Fibroblast of lung (primary cell): Measurements from ENCODE around the gene BICRA. TPM values are rescaled to one million over a fixed set of nuclear protein-coding genes. Genes with fewer than 3 reads are reported as not detected.

Source experiments
- DNase-seq, 2 donors: peaks; one replicate each; pipeline versions ENCODE4 v3.0.0 to v3.0.0-alpha.2; 2010; ENCODE audit warnings: low read depth in 2 of 2
- H2AFZ ChIP-seq: 2 replicates; pipeline ENCODE4 v1.5.1; 2012; ENCODE audit warnings: low read length, control low read depth, inconsistent platforms
- H3K27ac ChIP-seq: 2 replicates; pipeline ENCODE4 v1.5.1; 2011; ENCODE audit warnings: low read length, control low read depth; ENCODE audit not compliant: insufficient read depth
- H3K27me3 ChIP-seq: 2 replicates; pipeline ENCODE4 v1.5.1; 2011; ENCODE audit warnings: mild to moderate bottlenecking, low read length; ENCODE audit not compliant: control insufficient read depth, insufficient read depth
- H3K36me3 ChIP-seq: 2 replicates; pipeline ENCODE4 v1.5.1; 2011; ENCODE audit warnings: low read length; ENCODE audit not compliant: control insufficient read depth, insufficient read depth
- H3K4me1 ChIP-seq: 2 replicates; pipeline ENCODE4 v1.5.1; 2011; ENCODE audit warnings: low read length; ENCODE audit not compliant: control insufficient read depth, insufficient read depth; ENCODE audit errors: extremely low read depth
- H3K4me2 ChIP-seq: 2 replicates; pipeline ENCODE4 v1.5.1; 2011; ENCODE audit warnings: low read length, control low read depth; ENCODE audit not compliant: insufficient read depth; ENCODE audit errors: extremely low read depth
- H3K4me3 ChIP-seq, 4 experiments: fragments of 200-600 bp in 1 of 4; sonication (generic) in 1 of 4; replicated peaks in 1 of 4; 2 replicates each; pipeline ENCODE4 v1.5.1; 2011 to 2016; ENCODE audit warnings: low read length in 4 of 4, low read depth in 3 of 4, mild to moderate bottlenecking in 3 of 4, control low read depth in 2 of 4, inconsistent platforms in 1 of 4, mixed read lengths in 1 of 4; ENCODE audit not compliant: insufficient read depth in 1 of 4; ENCODE audit errors: control extremely low read depth in 1 of 4
- H3K79me2 ChIP-seq: 2 replicates; pipeline ENCODE4 v1.5.1; 2012; ENCODE audit warnings: mild to moderate bottlenecking, low read length, inconsistent platforms; ENCODE audit not compliant: control insufficient read depth, insufficient read depth
- H3K9ac ChIP-seq: 2 replicates; pipeline ENCODE4 v1.5.1; 2011; ENCODE audit warnings: mild to moderate bottlenecking, low read length, control low read depth; ENCODE audit not compliant: insufficient read depth
- H3K9me3 ChIP-seq: 2 replicates; pipeline ENCODE4 v1.5.1; 2012; ENCODE audit warnings: low read depth, low read length; ENCODE audit not compliant: control insufficient read depth, insufficient read depth
- H4K20me1 ChIP-seq: 2 replicates; pipeline ENCODE4 v1.5.1; 2011; ENCODE audit warnings: low read length; ENCODE audit not compliant: control insufficient read depth, insufficient read depth; ENCODE audit errors: extremely low read depth
- EZH2 ChIP-seq: IDR thresholded peaks from 2 replicates; pipeline ENCODE4 v1.5.1; 2012; ENCODE audit warnings: low read length, control low read depth, mild to moderate bottlenecking; ENCODE audit errors: missing control alignments
- polyA plus RNA-seq, 2 donors: library from polyadenylated mRNA; depleted of rRNA in 1 of 2; stranded (reverse) in 1 of 2; unstranded in 1 of 2; fragments of >200 nt; gene quantifications; 2 replicates each; pipeline ENCODE4 v1.2.1, GENCODE V29; 2011 to 2012; ENCODE audit warnings: missing spikeins in 1 of 2
- total RNA-seq: library from RNA; depleted of rRNA; stranded (reverse); fragments of >200 nt; gene quantifications from 2 replicates; pipeline ENCODE4 v1.2.1, GENCODE V29; 2014
- TF ChIP-seq, protein P1 (sequence below), 2 donors: IDR thresholded peaks in 1 of 2; conservative IDR thresholded peaks in 1 of 2; 1 replicate in 1 of 2; 2 replicates in 1 of 2; pipeline ENCODE4 v1.5.1; 2011 to 2012; ENCODE audit warnings: low read length in 2 of 2, control low read depth in 1 of 2, inconsistent platforms in 1 of 2, low read depth in 1 of 2, mild to moderate bottlenecking in 1 of 2

Gene BICRA
- total and polyA plus RNA-seq, 2 donors (not counting 1 experiment from before 2014, with no cell fraction given), result 0.44 to 3.8 TPM

DNA sequence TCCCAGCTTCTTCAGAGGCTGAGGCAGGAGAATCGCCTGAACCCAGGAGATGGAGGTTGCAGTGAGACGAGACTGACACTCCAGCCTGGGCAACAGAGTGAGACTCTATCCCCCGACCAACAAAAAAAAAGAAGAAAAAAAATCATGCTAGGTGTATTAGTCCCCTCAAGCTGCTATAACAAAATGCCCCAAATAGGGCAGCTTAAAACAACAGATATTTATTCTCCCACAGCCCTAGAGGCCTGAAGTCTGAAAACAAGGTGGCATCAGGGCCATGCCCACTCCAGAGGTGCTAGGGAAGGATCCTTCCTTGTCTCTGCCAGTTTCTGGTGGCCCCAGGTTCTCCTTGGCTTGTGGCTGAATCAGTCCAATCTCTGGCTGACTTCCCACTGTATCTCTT lies 95.7 kb downstream of the BICRA start:
- DNase-seq, result no peak
- Histone ChIP-seq H3K27ac (no peak overlapping the region), H3K9ac (no peak overlapping the region), H2AFZ (no peak overlapping the region), H4K20me1 (no peaks in the 10 kb centered on the region), H3K4me2 (no peak overlapping the region), H3K9me3 (no peaks in the 10 kb centered on the region), H3K27me3 (no peaks in the 10 kb centered on the region), H3K79me2 (no peaks in the 10 kb centered on the region), H3K4me3 (no peak overlapping the region), H3K4me1 (no peaks in the 10 kb centered on the region), H3K36me3 (peaks cover 10% of the 10 kb centered on the region)
- TF ChIP-seq, protein P1, sequence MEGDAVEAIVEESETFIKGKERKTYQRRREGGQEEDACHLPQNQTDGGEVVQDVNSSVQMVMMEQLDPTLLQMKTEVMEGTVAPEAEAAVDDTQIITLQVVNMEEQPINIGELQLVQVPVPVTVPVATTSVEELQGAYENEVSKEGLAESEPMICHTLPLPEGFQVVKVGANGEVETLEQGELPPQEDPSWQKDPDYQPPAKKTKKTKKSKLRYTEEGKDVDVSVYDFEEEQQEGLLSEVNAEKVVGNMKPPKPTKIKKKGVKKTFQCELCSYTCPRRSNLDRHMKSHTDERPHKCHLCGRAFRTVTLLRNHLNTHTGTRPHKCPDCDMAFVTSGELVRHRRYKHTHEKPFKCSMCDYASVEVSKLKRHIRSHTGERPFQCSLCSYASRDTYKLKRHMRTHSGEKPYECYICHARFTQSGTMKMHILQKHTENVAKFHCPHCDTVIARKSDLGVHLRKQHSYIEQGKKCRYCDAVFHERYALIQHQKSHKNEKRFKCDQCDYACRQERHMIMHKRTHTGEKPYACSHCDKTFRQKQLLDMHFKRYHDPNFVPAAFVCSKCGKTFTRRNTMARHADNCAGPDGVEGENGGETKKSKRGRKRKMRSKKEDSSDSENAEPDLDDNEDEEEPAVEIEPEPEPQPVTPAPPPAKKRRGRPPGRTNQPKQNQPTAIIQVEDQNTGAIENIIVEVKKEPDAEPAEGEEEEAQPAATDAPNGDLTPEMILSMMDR (conservative IDR thresholded peaks at IDR 0.05 in 1 of 2, IDR thresholded peaks at IDR 0.05 in 1 of 2; ENCODE audit: low read depth in 1 of 2, low read length in 2 of 2), result no peak
- no peak for TF ChIP-seq EZH2

DNA sequence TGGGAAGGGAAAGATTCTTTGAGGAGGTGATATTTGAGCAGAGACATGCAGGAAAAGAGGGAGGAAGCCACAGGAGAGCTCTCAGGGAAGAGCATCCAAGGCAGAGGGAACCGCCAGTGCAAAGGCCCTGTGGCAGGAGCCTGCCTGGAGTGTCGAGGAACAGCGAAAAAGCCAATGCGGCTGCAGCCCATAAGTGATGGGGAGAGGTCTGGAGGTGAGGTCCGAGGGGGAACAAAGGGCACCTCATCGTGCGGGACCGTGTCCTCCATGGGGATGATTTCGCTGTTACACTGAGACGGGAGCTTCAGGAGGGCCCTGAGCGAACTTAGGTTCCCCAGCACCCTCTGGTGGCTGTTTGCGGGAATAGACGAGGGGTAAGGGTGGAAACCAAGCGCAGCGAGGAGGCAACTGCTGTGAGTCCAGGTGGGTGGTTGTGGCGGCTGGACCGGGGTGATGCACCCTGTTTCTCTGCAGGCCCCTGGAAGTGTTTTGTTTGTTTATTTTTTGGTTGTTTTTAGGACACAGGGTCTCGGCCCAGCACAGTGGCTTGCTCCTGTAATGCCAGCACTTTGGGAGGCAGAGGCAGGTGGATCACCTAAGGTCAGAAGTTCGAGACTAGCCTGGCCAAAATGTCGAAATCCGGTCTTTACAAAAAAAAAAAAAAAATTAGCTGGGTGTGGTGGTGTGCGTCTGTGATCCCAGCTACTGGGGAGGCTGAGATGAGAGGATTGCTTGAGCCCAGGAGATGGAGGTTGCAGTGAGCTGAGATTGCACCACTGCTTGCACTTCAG lies 98.4 kb downstream of the BICRA start:
- no peaks in the 10 kb centered on the region for H3K79me2 ChIP-seq
- no peak overlapping the region for H3K4me2 ChIP-seq
- H3K36me3 ChIP-seq, result peaks cover 6% of the 10 kb centered on the region

DNA sequence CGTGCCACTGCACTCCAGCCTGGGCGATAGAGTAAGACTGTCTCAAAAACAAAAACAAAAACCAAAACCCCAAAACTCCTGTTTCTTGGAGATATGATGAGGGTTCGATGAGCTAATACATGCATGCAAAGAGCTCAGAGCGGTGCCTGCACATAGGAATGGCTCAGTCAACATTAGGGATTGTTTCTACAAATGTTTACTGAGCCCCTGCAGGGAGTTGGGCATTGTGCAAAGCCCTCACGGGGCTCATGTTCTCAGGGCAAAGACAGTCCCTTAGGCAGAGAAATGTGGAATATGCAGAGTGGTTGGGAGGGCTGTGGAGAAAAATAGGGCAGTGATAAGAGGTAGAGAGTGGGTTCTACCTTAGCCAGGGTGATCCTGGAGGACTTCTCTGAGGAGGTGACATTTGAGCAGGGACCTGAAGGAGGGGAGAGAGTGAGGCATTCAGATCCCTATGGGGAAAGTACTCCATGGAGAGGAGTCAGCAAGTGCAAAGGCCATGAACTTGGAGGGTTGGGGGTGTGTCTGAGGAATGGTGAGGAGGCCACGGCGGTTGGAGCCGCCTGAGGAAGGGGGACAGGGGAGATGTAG lies 102.8 kb downstream of the BICRA start:
- Histone ChIP-seq H3K79me2 (peaks cover 36% of the 10 kb centered on the region), H3K4me1 (peaks cover 9% of the 10 kb centered on the region), H3K9ac (no peak overlapping the region), H3K9me3 (no peaks in the 10 kb centered on the region), H3K27me3 (no peaks in the 10 kb centered on the region), H3K4me3 (no peak overlapping the region), H3K4me2 (no peak overlapping the region), H4K20me1 (no peaks in the 10 kb centered on the region), H2AFZ (no peak overlapping the region), H3K36me3 (peaks cover 7% of the 10 kb centered on the region), H3K27ac (no peak overlapping the region)
- TF ChIP-seq, protein P1 (conservative IDR thresholded peaks at IDR 0.05 in 1 of 2, IDR thresholded peaks at IDR 0.05 in 1 of 2; ENCODE audit: low read depth in 1 of 2, low read length in 2 of 2), result no peak
- no peak for TF ChIP-seq EZH2
- no peak for DNase-seq

More for the DNA sequence above, 98.4 kb downstream of the BICRA start:
- Histone ChIP-seq H4K20me1 (no peaks in the 10 kb centered on the region), H3K27me3 (no peaks in the 10 kb centered on the region), H2AFZ (no peak overlapping the region), H3K4me1 (no peaks in the 10 kb centered on the region), H3K9me3 (no peaks in the 10 kb centered on the region), H3K4me3 (no peak overlapping the region), H3K27ac (no peak overlapping the region), H3K9ac (no peak overlapping the region)
- peak; percentile 62 to 76 for DNase-seq
- TF ChIP-seq EZH2, result no peak
- TF ChIP-seq, protein P1 (conservative IDR thresholded peaks at IDR 0.05 in 1 of 2, IDR thresholded peaks at IDR 0.05 in 1 of 2; ENCODE audit: low read depth in 1 of 2, low read length in 2 of 2), result peak; percentile 91
